Skeletal muscle cell (primary cell): Measurements from ENCODE around the gene B4GALNT3.

Source experiments
- DNase-seq: peaks from one replicate; pipeline ENCODE4 v3.0.0-alpha.2; 2010; ENCODE audit warnings: low read depth
- H3K4me3 ChIP-seq: 2 replicates; pipeline ENCODE4 v1.5.1; 2011; ENCODE audit warnings: low read depth, mild to moderate bottlenecking, control low read depth, low read length, moderate library complexity

The B4GALNT3 gene

GRCh38 chr12:583251-583869, 123.6 kb downstream of the B4GALNT3 start:
- no peak overlapping the region for H3K4me3 ChIP-seq

GRCh38 chr12:585062-586061, 125.6 kb downstream of the B4GALNT3 start:
- no peak for DNase-seq
- no peak overlapping the region for H3K4me3 ChIP-seq

More at GRCh38 chr12:583251-583869, 123.6 kb downstream of the B4GALNT3 start:
- DNase-seq = no peak

- DNase-seq = no peak
- H3K4me3 ChIP-seq = no peak overlapping the region
These were observed 126.8 kb downstream of the B4GALNT3 start for GRCh38 chr12:586318-587071.

- DNase-seq = no peak
- no peak overlapping the region for H3K4me3 ChIP-seq
These were observed 127.6 kb downstream of the B4GALNT3 start for GRCh38 chr12:587132-588023.

GRCh38 chr12:588024-588322, 128.2 kb downstream of the B4GALNT3 start:
- no peak overlapping the region for H3K4me3 ChIP-seq
- DNase-seq = no peak

- H3K4me3 ChIP-seq = no peak overlapping the region
- DNase-seq = no peak
These were observed 128.9 kb downstream of the B4GALNT3 start for GRCh38 chr12:588646-589045.

GRCh38 chr12:590206-590750, 130.5 kb downstream of the B4GALNT3 start:
- DNase-seq = no peak
- H3K4me3 ChIP-seq = no peak overlapping the region

GRCh38 chr12:591167-592023, 131.7 kb downstream of the B4GALNT3 start:
- no peak for DNase-seq

GRCh38 chr12:592024-592505, 132.3 kb downstream of the B4GALNT3 start:
- no peak overlapping the region for H3K4me3 ChIP-seq
- no peak for DNase-seq

More at GRCh38 chr12:591167-592023, 131.7 kb downstream of the B4GALNT3 start:
- no peak overlapping the region for H3K4me3 ChIP-seq

GRCh38 chr12:593396-594270, 133.9 kb downstream of the B4GALNT3 start:
- DNase-seq = no peak
- H3K4me3 ChIP-seq = no peak overlapping the region

GRCh38 chr12:597926-598568, 138.3 kb downstream of the B4GALNT3 start:
- DNase-seq = no peak
- no peak overlapping the region for H3K4me3 ChIP-seq

- H3K4me3 ChIP-seq = no peak overlapping the region
- no peak for DNase-seq
These were observed 140.0 kb downstream of the B4GALNT3 start for GRCh38 chr12:599756-600155.

- H3K4me3 ChIP-seq = no peak overlapping the region
- DNase-seq = no peak
These were observed 142.4 kb downstream of the B4GALNT3 start for GRCh38 chr12:601976-602699.

- H3K4me3 ChIP-seq = no peak overlapping the region
- DNase-seq = no peak
These were observed 142.9 kb downstream of the B4GALNT3 start for GRCh38 chr12:602700-603068.

GRCh38 chr12:604956-605355, 145.2 kb downstream of the B4GALNT3 start:
- H3K4me3 ChIP-seq = no peak overlapping the region
- no peak for DNase-seq

GRCh38 chr12:607541-608001, 147.8 kb downstream of the B4GALNT3 start:
- no peak overlapping the region for H3K4me3 ChIP-seq
- no peak for DNase-seq
